Measurements from ENCODE around the gene PPFIBP2.

The PPFIBP2 gene

DNA sequence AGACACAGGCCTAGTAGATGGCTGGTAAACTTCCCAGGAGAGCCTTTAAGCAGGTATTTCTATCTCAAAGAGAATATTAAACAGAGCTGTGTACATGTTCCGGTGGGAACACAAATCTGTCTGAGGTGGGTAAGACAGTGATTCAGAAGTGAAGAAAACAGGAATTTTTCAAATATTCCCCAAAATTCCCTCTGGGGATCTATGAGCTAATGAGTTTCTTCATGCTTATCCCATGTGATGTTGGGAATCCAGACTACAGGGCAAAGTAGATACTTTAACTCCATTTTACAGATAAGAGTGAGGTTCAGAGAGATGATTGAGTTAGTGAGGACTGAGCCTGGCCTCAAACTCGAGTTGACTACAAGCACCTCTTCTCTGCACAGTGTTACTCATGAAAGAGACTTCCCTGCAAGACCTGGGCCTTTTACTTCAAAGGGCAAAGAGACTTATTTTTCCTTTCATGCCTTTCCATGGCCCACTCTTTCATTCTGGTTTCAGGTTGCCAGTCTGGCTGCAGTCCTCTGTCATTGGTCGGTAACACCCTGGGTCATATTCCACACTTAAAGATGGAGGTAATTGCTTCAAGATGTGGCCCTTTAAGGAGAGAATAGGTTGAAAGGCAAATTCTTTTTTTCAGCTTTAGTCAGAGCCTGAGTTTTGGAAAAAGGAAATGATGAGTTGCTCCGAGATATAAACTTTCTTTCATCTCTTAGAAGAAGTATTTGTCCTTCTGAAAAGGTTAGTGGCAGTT, 89.4 kb downstream of the PPFIBP2 start:
- DNase-seq (ENCODE audit: low spot score), result no peak

DNA sequence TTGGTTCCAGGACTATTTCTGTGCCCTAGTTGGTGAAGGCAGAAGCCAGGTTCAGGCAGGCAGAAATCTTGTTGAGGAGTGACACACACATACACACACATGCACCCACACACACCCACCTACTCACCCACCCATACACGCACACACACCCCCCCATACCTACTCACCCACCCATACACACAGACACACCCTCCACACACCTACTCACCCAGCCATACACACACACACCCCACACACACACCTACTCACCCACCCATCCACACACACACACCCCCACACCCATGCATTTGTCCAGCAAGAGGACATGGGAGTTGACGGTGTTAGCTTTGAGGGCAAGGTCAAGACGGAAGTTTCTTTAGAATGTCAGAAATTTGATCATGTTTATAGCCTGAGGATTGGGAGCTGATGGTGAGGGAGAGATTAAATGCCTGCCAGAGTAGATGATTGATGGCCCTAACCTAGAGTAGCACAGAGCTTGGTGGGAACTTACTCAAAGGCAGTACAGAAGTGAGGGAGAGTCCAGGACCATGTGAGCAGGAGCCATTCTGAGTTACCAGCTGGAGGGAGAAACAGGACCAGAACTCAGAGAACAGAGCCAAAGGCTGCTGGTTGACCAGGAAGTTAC, 90.6 kb downstream of the PPFIBP2 start:
- DNase-seq (ENCODE audit: low spot score), result no peak

DNA sequence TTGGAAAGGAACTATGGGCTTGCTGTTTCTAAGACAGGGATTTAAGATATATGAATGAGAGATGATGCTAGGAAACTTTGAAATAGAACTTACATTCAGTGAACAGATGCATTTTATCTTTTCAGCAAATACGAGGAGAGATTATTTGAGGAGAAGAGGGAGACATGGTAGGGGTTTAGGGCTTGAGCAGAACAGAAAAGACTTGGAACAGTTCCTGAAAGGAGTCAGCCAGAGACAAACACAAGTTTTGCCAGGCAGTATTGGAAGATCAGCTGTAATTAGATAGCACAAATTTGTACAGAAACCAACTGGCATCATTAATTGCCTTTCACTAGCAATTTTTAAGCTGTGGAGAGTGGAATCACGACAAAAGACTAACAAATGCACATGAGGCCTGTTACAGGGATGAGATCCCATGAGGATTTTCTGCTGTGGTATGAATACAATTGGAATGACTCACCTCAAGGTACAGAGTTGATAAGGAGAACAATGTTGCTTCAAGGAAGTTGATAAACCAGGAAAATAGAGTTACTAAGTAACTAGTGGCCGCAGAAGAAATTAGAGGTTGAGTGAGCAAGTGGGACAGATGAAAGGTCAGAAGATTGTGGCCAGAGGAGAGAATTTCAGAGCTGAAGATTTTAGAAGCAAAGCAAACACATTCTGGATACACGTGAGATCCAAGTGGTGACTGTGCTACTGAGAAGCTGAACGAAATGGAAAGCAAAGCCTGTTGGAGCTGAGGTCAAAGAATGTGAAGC, 91.6 kb downstream of the PPFIBP2 start:
- DNase-seq (ENCODE audit: low spot score), result no peak

DNA sequence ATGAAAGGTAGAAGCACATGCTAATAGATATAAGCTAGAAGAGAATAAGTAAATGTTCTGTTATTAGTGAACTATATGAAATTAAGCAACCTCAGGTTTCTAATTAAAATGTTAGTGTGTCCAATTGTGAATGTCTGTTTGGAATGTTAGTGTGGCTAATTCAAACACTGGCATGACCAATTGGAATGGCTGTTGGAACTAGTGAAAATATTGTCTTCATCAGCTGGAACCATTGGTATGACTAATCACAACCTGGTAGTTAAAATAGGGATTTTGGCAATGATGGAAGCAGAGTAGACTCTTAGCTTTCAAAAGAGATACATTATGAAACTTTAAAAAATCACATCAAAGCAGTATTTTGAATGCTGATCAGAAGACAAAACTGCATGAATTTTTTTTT, 92.7 kb downstream of the PPFIBP2 start:
- DNase-seq (ENCODE audit: low spot score), result no peak

DNA sequence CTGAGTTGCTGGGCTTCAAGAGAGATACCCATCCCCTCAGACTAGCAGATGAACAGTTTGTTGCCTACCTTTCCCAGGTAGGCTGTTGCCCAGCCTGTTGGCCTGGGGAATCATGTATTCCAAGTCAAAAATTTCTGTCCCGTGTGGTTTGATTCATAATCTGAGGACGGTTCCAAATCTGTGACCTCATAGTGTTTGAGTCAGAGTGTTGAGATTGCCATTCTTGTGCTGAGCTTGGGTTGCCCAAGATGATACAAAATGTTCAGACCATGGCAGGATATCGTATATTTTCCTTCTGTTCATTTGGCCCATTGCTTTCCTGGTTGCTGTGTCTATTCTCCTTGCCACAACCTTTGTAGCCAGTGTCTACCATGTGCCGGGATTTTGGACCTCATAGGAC, 95.2 kb downstream of the PPFIBP2 start:
- no peak for DNase-seq (ENCODE audit: low spot score)

DNA sequence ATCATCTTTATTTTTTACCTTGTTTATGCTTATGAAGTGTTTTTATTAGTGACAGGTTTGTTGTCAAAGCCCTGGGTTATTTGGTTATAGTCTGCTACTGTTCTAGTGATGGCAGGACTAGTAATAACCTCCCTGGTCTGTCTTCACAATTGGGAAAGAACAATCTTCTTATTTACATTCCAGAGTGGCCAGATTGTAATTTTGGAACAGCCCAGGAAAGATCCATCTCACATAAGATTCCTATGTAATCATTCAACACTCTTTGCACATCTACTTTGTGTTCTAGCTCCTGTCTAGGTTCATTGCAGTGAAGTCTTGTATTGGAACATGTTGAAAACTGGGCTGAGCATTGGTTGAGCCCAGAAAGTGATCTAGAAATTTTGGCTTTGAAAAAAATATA, 95.7 kb downstream of the PPFIBP2 start:
- no peak for DNase-seq (ENCODE audit: low spot score)

DNA sequence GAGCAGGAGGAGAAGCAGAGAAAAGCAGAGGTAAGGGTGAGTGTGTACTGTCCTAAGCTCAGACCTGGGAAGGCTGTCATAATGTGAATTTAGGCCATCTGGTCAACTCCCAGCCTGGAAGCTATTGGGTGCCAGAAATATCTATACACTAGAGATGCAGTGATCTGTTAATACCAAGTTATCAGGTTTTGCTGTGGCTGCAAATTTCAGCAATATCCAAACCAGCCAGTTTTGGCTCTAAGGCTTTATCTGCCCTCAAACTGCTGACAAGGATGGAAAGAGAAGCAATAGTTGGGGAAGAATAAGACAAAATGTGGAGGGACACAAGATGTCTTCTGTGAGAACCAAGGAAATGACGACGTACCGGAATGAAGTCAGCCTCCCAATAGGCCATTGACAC, 96.6 kb downstream of the PPFIBP2 start:
- no peak for DNase-seq (ENCODE audit: low spot score)

DNA sequence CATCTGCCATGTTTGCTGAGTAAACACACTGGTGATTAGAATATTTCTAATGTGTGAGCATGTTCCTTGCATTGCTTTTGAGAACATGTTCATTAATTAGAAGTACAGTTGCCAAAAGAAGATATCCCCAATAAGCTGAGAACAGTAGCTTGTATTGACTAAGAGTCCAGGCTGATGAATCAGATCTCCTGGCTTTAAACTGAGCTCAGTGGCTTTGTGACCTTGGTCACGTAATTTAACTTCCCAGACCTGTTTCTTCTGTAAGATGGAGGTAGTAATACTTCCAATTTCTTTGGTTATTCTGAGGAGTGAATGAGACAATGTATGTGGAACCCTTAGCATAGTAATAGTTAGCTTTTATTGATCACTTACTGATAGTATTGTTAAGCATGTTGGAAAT, 97.6 kb downstream of the PPFIBP2 start:
- no peak for DNase-seq (ENCODE audit: low spot score)

DNA sequence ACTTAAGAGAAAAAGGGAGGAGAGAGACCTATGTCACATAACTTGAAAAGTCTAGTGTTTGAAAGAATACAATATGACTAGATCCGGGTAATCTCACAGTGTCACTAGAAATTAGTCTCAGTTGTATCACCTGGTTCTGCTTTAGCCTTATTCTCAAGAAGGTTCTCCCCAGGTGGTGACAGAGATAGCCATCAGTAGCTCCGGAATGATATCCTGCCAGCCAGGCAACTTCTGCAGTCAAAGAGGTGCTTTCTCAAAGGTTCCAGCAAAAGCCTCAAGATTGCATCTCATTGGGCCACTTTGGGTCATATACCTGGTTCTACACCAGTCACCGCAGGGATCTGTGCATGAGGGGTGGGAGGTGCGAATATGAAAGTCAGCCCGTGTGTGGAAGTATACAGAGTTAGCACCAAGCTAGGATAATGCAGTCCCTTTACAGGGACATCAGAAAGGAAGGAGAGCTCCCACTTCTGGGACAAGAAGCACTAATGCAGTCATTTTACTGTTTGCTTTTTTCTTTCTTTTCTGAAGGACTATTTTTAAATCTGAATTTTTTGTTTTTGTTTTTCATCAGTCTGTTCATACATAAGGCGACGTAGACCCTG, 98.4 kb downstream of the PPFIBP2 start:
- no peak for DNase-seq (ENCODE audit: low spot score)

DNA sequence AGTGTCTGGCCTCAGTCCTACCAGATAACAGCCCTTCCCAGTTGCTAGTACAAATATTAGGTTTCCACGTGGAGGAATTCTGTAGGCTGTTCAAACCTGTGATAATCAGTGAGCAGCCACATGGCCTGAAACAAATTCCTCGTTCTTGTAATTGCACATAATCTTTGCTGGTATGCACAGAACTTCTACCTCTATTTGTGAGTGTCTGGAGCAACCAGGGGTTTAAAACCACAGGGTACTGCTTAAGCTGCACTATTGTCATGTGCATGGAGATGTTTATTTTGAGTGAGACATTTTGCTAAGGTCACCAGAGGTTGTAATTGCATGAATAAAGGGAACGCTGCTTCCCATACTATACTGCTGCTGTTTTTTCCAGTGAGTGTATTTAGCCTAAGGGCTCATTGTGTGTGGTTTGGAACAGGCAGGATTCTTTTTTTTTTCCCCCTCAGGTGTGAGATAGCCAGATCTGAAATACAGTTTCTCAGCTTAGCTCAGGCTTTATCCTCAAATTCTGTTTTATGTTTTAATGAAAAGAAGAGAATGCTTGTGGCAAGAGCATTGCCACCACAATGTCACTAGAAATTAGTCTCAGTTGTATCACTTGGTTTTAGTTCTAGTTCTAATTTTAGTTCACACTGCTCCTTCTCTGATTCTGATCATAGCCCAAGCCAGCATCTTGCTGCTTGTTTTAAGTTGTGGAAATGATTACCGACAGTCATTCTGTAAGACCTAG, 99.0 kb downstream of the PPFIBP2 start:
- DNase-seq (ENCODE audit: low spot score), result no peak

DNA sequence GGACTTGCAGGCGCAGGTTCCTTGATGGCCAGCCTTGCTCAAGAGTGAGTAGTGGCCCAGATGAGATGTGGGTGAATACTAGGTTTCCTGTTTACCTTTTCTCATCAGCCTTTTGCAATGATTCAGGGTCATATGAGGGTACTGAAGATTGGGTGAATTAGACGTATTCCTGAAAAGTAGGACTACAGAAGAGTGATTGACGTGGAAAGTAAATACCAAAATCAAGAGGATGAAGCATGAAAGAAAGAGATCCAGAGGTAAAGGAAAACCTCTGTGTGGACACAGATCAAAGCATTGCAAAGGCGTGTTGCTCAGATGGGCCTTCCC, 99.6 kb downstream of the PPFIBP2 start:
- no peak for DNase-seq (ENCODE audit: low spot score)

DNA sequence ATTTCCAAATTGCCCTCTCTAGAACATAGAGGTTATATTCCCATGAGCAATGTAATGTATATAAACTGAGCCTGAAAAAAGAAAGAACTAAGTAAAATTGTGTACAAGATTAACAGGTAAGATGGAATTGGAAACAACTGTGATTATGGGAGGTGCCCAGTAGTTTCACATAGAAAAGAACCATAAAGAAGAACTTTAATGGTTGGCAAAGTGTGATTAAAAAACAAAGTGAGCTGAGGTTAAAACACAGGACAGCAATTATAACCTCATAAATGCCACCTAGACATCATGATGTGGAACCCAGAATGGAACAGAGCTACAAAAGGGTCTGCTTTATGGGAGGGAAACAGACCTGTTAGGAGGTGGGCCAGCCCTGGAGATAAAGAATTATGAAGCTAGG, 100.9 kb downstream of the PPFIBP2 start:
- no peak for DNase-seq (ENCODE audit: low spot score)

DNA sequence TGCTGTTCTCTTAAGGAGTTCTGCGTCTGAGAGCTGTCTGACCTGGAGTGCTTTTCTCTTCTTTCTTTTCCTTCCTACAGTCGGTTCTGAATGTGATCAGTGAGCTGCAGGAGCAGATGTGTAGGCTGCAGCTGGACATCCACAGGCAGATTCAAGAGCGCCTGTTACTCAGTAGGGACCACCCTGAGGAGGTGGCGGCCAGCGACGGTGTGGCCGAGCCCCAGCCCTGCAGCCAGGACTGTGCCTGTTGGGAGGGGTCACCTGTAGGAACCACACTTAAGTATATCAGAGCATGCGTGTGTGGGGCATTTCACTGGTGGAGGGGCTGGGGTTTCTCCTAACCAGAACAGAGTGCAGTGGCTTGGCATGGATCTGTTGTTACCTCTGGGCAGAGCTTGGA, 103.2 kb downstream of the PPFIBP2 start:
- no peak for DNase-seq (ENCODE audit: low spot score)

DNA sequence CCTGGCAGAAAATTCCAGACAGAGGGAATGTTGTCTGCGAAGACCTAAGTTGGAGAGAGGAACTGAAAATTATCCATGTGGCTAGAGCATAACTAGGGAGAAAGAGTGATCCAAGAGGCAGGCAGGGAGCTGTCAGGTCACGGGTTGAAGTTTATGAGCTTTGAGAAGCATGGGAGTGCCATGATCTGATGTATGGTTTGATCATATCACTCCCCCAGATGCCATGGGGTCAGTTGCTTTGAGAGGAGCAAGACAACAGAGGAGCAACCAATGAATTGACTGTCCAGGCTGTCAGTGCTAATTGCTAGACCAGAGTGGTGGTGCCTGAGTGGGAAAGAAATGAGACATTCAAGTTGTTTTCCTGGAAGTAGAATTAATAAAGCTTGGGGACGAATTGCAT, 105.5 kb downstream of the PPFIBP2 start:
- no peak for DNase-seq (ENCODE audit: low spot score)

DNA sequence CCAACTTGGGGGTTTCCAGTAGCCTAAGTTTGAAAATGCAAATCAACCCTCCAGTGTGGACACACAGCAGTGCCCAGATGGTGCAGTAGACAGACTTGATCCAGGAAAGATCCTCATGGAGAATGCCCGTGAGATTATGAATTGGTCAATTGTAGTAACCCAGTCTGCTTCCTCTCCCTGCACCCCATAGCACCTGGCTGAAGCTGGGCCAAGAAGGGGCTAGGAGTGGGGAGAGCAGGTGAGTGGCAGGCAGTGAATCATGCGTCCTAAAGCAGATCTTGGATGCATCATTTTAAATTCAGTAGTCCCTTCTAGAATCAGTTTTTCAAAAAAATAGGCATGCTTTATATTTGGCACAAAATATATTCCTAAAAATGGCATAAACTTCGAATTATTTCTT, 107.3 kb downstream of the PPFIBP2 start:
- no peak for DNase-seq (ENCODE audit: low spot score)

DNA sequence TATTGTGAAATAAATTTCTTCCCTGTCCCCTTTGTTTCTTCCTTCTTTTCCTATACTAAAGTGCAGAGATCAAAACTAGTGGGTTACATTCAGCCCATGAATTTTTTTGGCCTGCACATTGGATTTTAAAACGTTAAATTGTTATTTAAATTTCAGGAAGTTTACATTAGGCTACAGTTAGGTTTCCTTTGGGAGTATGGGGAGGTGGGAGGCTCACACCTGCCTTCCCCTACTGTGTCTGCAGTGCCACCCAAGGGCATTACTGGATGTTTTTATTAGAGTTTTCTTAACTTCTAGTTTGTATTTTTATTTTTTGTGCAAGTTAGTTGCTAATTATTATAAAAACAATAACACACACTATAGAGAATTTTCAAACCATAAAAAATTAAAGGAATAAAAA, 107.8 kb downstream of the PPFIBP2 start:
- no peak for DNase-seq (ENCODE audit: low spot score)

DNA sequence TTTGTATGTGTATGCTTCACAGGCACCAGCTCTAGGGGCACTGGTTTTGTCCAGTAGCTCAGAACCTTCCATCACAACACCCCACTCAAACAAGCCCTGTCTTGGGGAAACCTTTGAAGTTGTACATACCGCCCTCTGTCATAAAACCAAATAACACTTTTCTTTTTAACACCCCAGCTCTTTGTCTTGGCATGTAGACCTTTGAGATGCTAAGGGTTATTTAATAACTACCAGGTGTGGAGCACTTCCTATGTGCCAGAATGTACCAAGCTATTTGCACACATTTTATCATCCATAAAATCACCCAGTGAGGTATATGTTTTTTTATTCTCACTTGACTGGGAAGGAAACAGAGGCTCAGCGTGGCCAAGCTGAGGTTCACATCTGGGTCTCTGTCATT, 108.9 kb downstream of the PPFIBP2 start:
- no peak for DNase-seq (ENCODE audit: low spot score)

DNA sequence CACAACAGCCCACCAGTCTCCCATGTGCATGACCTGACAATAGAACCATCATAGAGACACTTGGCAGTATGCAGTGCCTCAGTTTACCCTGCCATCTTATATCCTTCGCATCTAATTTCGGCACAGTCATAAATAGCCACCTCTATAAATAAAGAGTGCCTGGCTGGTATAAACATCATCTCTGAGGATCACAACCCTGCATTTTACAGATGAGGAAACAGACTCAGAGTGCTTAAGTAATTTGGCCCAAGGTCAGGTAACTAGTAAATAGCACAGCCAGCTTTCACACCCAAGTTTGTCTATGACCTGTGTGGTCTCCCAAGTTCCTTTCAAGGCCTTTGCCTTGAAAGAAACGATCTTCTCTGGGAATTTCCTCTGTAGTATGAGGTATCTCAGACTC, 114.9 kb downstream of the PPFIBP2 start:
- DNase-seq (ENCODE audit: low spot score), result no peak

DNA sequence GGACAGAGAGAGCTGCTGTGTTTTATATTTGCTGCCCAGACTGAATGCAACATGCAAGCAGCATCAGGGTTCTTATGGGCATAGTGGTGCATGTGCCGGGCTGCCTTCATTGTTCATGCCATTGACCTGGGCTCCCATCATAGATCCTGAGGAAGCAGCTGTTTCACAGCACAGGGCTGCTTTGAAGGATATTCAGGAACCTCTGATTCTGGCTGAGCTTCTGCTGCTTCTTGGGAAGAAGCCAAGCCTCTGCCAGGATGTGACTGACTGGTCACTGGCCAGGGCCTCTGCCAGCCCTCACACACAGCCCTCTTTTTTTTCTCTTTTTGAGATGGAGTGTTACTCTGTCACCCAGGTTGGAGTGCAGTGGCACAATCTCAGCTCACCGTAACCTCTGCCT, 116.2 kb downstream of the PPFIBP2 start:
- no peak for DNase-seq (ENCODE audit: low spot score)

DNA sequence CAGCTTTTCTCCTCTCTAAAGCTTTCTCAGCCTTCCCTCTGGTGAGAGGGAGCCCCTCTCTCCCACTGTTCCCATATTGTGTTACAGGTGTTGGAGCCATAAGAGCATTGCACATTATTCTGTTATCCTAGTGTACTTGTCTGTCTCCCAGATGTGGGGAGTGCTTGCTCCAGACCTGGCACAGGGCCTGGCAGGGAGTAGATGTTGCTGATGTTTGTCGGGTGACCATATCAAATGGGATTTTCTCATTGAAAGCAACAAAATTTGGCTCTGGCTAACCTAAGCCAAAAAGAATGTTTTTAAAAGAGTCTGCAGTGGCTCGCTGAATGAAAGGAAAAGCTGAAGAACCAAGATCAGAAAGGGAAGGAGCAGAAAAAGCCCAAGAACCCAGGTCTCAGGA, 118.4 kb downstream of the PPFIBP2 start:
- no peak for DNase-seq (ENCODE audit: low spot score)

DNA sequence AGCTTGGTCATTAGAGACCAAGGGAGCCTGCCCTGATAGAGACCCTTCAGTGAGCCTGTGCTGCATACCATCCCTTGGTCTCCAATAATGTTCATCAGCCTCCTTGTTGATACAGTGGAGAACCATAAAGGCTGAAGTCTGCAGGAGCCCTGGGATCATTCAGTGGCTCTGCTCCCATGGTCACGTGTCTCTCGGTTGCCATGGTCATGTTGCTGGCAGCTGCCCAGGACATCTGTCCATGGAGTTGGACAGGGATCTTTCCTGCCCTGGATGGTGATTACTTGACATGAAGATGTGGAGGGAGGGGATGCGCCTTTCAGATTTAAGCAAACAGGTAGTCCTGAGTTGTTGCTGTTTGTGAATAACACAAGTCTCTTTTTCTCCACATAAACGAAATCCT, 121.3 kb downstream of the PPFIBP2 start:
- DNase-seq (ENCODE audit: low spot score), result no peak

DNA sequence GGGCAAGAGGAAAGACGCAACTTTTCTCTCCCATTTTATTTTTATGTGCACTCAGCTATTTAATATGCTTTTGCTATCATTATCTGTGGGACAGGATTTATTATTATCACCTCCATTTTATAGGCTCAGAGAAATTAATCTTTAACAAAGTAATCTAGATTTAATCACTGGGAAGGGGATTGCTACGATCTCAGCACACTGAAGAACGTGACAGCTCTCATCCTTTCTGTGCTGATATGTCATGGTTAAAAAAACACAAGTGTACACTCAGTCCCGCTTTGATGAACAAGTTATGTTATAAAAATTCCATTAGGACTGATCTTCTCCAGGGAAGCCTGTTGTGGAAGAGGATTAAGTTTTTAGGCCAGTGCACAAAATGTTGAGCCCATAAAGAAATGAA, 121.9 kb downstream of the PPFIBP2 start:
- no peak for DNase-seq (ENCODE audit: low spot score)
